Epithelial cell of proximal tubule (primary cell): ENCODE data around the gene GDF2. TPM values are rescaled to one million over a fixed set of nuclear protein-coding genes. Genes with fewer than 3 reads are reported as not detected.
A peak's percentile ranks its signal among the peaks of the same experiment; 100 is the strongest.

Experiments
- DNase-seq: peaks from one replicate; pipeline ENCODE4 v3.0.0-alpha.2; 2011; ENCODE audit warnings: low read depth
- H3K4me3 ChIP-seq: 2 replicates; pipeline ENCODE4 v1.5.1; 2011; ENCODE audit warnings: low read depth, mild to moderate bottlenecking, low read length
- CTCF ChIP-seq: conservative IDR thresholded peaks from 2 replicates; pipeline ENCODE4 v1.5.1; 2012; ENCODE audit warnings: low read depth, mild to moderate bottlenecking, low read length
- total RNA-seq: library from RNA; depleted of rRNA; stranded (reverse); fragments of >200 nt; gene quantifications from 2 replicates; pipeline ENCODE4 v1.2.3, GENCODE V29; 2015

Gene GDF2
- total RNA-seq, 1 donor from 2014 or later, result not detected

GRCh38 chr10:47350671-47351640, 28.7 kb downstream of the GDF2 start:
- H3K4me3 ChIP-seq, result no peak overlapping the region
- no peak for TF ChIP-seq CTCF
- DNase-seq, result no peak

- TF ChIP-seq CTCF, result no peak
- DNase-seq, result no peak
- no peak overlapping the region for H3K4me3 ChIP-seq
Measured at GRCh38 chr10:47351899-47352815, 29.9 kb downstream of the GDF2 start.

GRCh38 chr10:47353351-47353750, 31.1 kb downstream of the GDF2 start:
- no peak overlapping the region for H3K4me3 ChIP-seq
- TF ChIP-seq CTCF, result no peak
- no peak for DNase-seq

GRCh38 chr10:47354165-47354564, 31.9 kb downstream of the GDF2 start:
- peak; percentile 54 for TF ChIP-seq CTCF
- no peak for DNase-seq
- H3K4me3 ChIP-seq, result no peak overlapping the region

GRCh38 chr10:47354900-47355299, 32.6 kb downstream of the GDF2 start:
- TF ChIP-seq CTCF, result no peak
- DNase-seq, result no peak
- no peak overlapping the region for H3K4me3 ChIP-seq

GRCh38 chr10:47356708-47357107, 34.5 kb downstream of the GDF2 start:
- TF ChIP-seq CTCF, result no peak
- DNase-seq, result no peak
- H3K4me3 ChIP-seq, result no peak overlapping the region
